Choroid plexus epithelial cell (primary cell): ENCODE measurements around the gene SEC24D.
"Not testable (repeated sequence)": the region's sequence is repeated elsewhere in the genome, so short reads cannot be mapped to it uniquely, and the experiment has no call there.

ENCODE experiments used
- DNase-seq: peaks from one replicate; pipeline ENCODE4 v3.0.0-alpha.2; 2010; ENCODE audit warnings: low read depth
- H3K4me3 ChIP-seq: 2 replicates; pipeline ENCODE4 v1.5.1; 2011; ENCODE audit warnings: low read depth, mild to moderate bottlenecking, control low read depth, low read length, moderate library complexity
- CTCF ChIP-seq: conservative IDR thresholded peaks from 2 replicates; pipeline ENCODE4 v1.5.1; 2011; ENCODE audit warnings: low read depth, mild to moderate bottlenecking, control low read depth, inconsistent platforms, low read length, moderate library complexity

SEC24D gene

GRCh38 chr4:118799231-118799942 is 36.5 kb downstream of the SEC24D start:
- TF ChIP-seq CTCF = no peak
- H3K4me3 ChIP-seq = no peak overlapping the region
- no peak for DNase-seq

GRCh38 chr4:118798658-118799057 is 37.3 kb downstream of the SEC24D start:
- no peak overlapping the region for H3K4me3 ChIP-seq
- DNase-seq = no peak
- peak; percentile 22 for TF ChIP-seq CTCF

- TF ChIP-seq CTCF = no peak
- no peak overlapping the region for H3K4me3 ChIP-seq
- peak; percentile 82 for DNase-seq
Measured at GRCh38 chr4:118797558-118798142, 38.3 kb downstream of the SEC24D start.

GRCh38 chr4:118791690-118792446 is 44.1 kb downstream of the SEC24D start:
- H3K4me3 ChIP-seq, DNase-seq: not testable (repeated sequence)

- TF ChIP-seq CTCF = no peak
- H3K4me3 ChIP-seq = no peak overlapping the region
- no peak for DNase-seq
Measured at GRCh38 chr4:118790544-118790943, 45.4 kb downstream of the SEC24D start.

GRCh38 chr4:118788911-118789310 is 47.0 kb downstream of the SEC24D start:
- no peak for TF ChIP-seq CTCF
- H3K4me3 ChIP-seq = no peak overlapping the region
- no peak for DNase-seq

GRCh38 chr4:118787844-118788380 is 48.0 kb downstream of the SEC24D start:
- no peak for TF ChIP-seq CTCF
- H3K4me3 ChIP-seq = no peak overlapping the region
- DNase-seq = no peak
